Breast epithelium (tissue), 3 donors: ENCODE results near the gene JPH3.

Experiments used
- POLR2A ChIP-seq: fragments of 450-650 bp; IDR thresholded peaks from one replicate; pipeline ENCODE4 v1.6.1; 2016; ENCODE audit warnings: antibody characterized with exemption, mild to moderate bottlenecking, moderate library complexity
- POLR2AphosphoS5 ChIP-seq, 3 donors: sonication (generic); formaldehyde crosslinking; IDR thresholded peaks; one replicate each; pipeline ENCODE4 v1.6.1; 2017; ENCODE audit warnings: antibody characterized with exemption in 3 of 3
- TF ChIP-seq, protein P1 (sequence below), 3 donors: fragments of 450-650 bp; IDR thresholded peaks; one replicate each; pipeline ENCODE4 v1.5.1; 2016 to 2017; ENCODE audit warnings: antibody characterized with exemption in 3 of 3, mild to moderate bottlenecking in 3 of 3, moderate library complexity in 3 of 3

DNA sequence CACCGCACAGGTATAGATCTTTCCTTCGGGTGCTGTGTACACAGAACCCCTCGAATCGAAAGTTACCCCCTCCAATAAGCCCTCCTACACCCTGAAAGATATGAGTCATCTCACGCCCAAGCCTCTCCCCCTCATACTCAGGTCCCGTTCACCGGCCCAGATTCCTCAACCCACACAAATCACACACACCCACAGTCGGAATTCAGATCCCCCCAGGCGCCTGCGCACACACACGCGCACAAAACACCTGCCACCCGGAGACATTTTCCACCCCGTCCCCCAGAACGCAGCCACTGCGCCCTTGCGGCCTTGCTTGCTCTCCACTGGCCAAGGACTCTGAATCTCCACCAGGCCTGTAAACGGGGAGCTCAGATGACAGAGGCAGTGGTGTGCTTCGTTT, 4.9 kb downstream of the JPH3 start:
- TF ChIP-seq, protein P1, sequence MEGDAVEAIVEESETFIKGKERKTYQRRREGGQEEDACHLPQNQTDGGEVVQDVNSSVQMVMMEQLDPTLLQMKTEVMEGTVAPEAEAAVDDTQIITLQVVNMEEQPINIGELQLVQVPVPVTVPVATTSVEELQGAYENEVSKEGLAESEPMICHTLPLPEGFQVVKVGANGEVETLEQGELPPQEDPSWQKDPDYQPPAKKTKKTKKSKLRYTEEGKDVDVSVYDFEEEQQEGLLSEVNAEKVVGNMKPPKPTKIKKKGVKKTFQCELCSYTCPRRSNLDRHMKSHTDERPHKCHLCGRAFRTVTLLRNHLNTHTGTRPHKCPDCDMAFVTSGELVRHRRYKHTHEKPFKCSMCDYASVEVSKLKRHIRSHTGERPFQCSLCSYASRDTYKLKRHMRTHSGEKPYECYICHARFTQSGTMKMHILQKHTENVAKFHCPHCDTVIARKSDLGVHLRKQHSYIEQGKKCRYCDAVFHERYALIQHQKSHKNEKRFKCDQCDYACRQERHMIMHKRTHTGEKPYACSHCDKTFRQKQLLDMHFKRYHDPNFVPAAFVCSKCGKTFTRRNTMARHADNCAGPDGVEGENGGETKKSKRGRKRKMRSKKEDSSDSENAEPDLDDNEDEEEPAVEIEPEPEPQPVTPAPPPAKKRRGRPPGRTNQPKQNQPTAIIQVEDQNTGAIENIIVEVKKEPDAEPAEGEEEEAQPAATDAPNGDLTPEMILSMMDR (IDR thresholded peaks at IDR 0.05) = no peak
- TF ChIP-seq POLR2AphosphoS5 (IDR thresholded peaks at IDR 0.05) (no peak), POLR2A (no peak)
